HUES48 (cell line): Measurements from ENCODE around the gene ACO1.
A peak's percentile ranks its signal among the peaks of the same experiment; 100 is the strongest.
"Not testable (repeated sequence)": the region's sequence is repeated elsewhere in the genome, so short reads cannot be mapped to it uniquely, and the experiment has no call there.

Experiments used
- H3K27ac ChIP-seq: one replicate; pipeline ENCODE4 v1.7.0; 2013; ENCODE audit warnings: low read depth, low read length, inconsistent platforms
- H3K27me3 ChIP-seq: 2 replicates; pipeline ENCODE4 v1.6.1; 2013; ENCODE audit warnings: mild to moderate bottlenecking, low read length; ENCODE audit not compliant: control insufficient read depth, insufficient read depth
- H3K36me3 ChIP-seq: 2 replicates; pipeline ENCODE4 v1.6.1; 2013; ENCODE audit warnings: low read length; ENCODE audit not compliant: control insufficient read depth, insufficient read depth
- H3K4me1 ChIP-seq: 2 replicates; pipeline ENCODE4 v1.6.1; 2013; ENCODE audit warnings: mild to moderate bottlenecking, low read length; ENCODE audit not compliant: control insufficient read depth, insufficient read depth
- H3K4me3 ChIP-seq: 2 replicates; pipeline ENCODE4 v1.5.1; 2013; ENCODE audit warnings: mild to moderate bottlenecking, low read depth, low read length
- H3K9ac ChIP-seq: 2 replicates; pipeline ENCODE4 v1.6.1; 2013; ENCODE audit warnings: mild to moderate bottlenecking, low read depth, low read length, moderate library complexity
- H3K9me3 ChIP-seq: 2 replicates; pipeline ENCODE4 v1.6.1; 2013; ENCODE audit warnings: low read length; ENCODE audit not compliant: control insufficient read depth, insufficient read depth

Gene ACO1

GRCh38 chr9:32351845-32352244, 32.6 kb upstream of the ACO1 start:
- H3K4me3 ChIP-seq: no peak overlapping the region
- H3K4me1 ChIP-seq: peaks cover 8% of the 10 kb centered on the region
- H3K27me3 ChIP-seq: no peaks in the 10 kb centered on the region
- H3K9ac ChIP-seq: no peak overlapping the region
- H3K27ac ChIP-seq: peak overlapping the region; percentile 0
- H3K36me3 ChIP-seq: no peaks in the 10 kb centered on the region
- H3K9me3 ChIP-seq: no peaks in the 10 kb centered on the region

GRCh38 chr9:32353476-32353875, 31.0 kb upstream of the ACO1 start:
- not testable (repeated sequence) for H3K36me3 ChIP-seq, H3K9me3 ChIP-seq, H3K27me3 ChIP-seq, H3K9ac ChIP-seq, H3K27ac ChIP-seq, H3K4me3 ChIP-seq, H3K4me1 ChIP-seq

DNA sequence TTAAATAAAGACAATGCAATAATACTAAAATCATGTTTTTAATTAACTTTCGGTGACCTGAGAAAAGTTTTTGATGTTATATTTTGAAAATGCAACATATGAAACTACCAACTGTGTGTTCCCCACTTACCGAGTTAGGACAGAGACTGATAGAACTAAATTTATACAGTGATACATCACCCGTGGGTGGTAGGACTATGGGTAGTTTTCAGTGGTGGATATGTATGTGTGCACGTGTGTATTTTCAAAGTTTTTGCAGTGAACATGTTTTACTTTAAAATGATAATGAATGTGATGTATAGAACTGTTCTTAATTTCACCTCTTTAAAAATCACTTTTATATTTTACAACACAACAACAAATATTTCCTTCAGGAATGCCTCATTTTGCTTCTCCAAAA, 25.0 kb upstream of the ACO1 start:
- Histone ChIP-seq H3K9me3 (no peaks in the 10 kb centered on the region), H3K27ac (no peak overlapping the region), H3K4me3 (no peak overlapping the region), H3K4me1 (no peaks in the 10 kb centered on the region), H3K27me3 (no peaks in the 10 kb centered on the region), H3K9ac (no peak overlapping the region), H3K36me3 (no peaks in the 10 kb centered on the region)

- no peaks in the 10 kb centered on the region for H3K9me3 ChIP-seq
- no peak overlapping the region for H3K9ac ChIP-seq
- H3K27me3 ChIP-seq: no peaks in the 10 kb centered on the region
- no peak overlapping the region for H3K27ac ChIP-seq
- no peaks in the 10 kb centered on the region for H3K36me3 ChIP-seq
- no peaks in the 10 kb centered on the region for H3K4me1 ChIP-seq
- H3K4me3 ChIP-seq: no peak overlapping the region
Observed at GRCh38 chr9:32360983-32361673, 23.3 kb upstream of the ACO1 start.

DNA sequence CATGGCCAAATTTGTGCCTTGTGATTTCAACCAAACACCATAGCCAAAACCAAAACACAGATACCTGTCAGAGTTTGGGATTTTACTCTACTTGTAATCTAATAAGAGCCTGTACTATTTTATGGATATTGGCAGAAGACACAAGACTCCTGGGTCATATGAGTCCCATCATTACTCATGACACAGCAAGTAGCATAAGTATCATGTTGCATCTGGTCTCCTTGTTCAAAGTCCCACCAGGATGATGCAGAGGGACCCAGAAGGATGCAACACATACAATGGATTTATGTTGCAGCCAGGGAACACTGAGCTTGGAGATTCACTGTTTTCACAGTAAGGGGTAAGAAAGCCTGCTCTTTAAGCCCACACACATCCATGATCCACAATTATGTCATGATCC, 13.2 kb upstream of the ACO1 start:
- no peak overlapping the region for H3K9ac ChIP-seq
- H3K9me3 ChIP-seq: no peaks in the 10 kb centered on the region; the same call in 1 of the 2 replicates
- H3K27ac ChIP-seq: no peak overlapping the region
- H3K4me3 ChIP-seq: no peak overlapping the region
- H3K4me1 ChIP-seq: no peaks in the 10 kb centered on the region
- no peaks in the 10 kb centered on the region for H3K36me3 ChIP-seq
- no peaks in the 10 kb centered on the region for H3K27me3 ChIP-seq

DNA sequence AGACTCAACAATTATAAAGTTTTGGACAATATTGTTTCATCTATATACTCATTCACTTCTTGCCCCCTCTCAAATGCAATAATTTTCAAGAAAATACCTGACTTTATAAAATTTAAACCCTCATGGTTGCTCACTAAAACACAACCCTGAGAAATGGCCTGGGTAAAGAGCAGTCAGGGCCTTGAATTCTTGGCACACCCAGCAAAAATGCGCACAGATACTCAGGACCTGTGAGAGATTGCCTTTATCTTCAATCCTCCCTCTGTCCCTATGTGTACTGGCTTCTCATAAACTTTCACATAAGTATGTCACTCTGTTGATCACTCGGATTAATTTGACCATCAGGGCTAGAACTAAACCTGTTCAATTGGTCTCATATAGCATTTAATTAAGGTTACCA, 12.8 kb upstream of the ACO1 start:
- no peak overlapping the region for H3K9ac ChIP-seq
- H3K9me3 ChIP-seq: no peaks in the 10 kb centered on the region; the same call in 1 of the 2 replicates
- H3K4me3 ChIP-seq: no peak overlapping the region
- no peak overlapping the region for H3K27ac ChIP-seq
- no peaks in the 10 kb centered on the region for H3K27me3 ChIP-seq
- no peaks in the 10 kb centered on the region for H3K4me1 ChIP-seq
- H3K36me3 ChIP-seq: no peaks in the 10 kb centered on the region

GRCh38 chr9:32376285-32376684, 8.2 kb upstream of the ACO1 start:
- H3K4me3 ChIP-seq: no peak overlapping the region

DNA sequence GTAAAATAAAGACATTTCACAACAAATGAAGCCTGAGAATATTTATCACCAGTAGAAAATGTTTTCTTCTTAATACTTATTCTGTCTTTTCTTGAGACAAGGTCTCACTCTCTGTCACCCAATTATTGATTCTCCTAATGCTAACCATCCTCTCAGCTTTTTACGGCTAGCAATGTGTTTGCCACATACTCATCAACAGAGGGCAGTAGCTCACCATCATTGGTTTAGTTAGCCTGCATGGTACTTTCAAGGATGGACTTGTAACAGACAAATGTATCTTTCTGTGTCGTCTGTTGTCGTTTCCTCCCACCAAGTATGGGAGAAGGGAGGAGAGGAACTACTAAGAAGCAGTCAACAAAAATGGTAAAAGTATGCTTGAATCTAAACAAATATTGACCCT, 5.9 kb upstream of the ACO1 start:
- no peak overlapping the region for H3K9ac ChIP-seq
- H3K4me1 ChIP-seq: 0 out of 2 replicates have a peak, but pooled peaks cover 4% of the 10 kb centered on the region
- H3K9me3 ChIP-seq: no peaks in the 10 kb centered on the region
- no peak overlapping the region for H3K27ac ChIP-seq
- H3K4me3 ChIP-seq: no peak overlapping the region
- H3K27me3 ChIP-seq: peaks cover 15% of the 10 kb centered on the region
- no peaks in the 10 kb centered on the region for H3K36me3 ChIP-seq

More at GRCh38 chr9:32376285-32376684, 8.2 kb upstream of the ACO1 start:
- H3K4me1 ChIP-seq: 0 out of 2 replicates have a peak, but pooled peaks cover 3% of the 10 kb centered on the region
- no peak overlapping the region for H3K27ac ChIP-seq
- H3K9me3 ChIP-seq: no peaks in the 10 kb centered on the region
- no peaks in the 10 kb centered on the region; the same call in 1 of the 2 replicates for H3K27me3 ChIP-seq
- H3K36me3 ChIP-seq: no peaks in the 10 kb centered on the region
- H3K9ac ChIP-seq: no peak overlapping the region

DNA sequence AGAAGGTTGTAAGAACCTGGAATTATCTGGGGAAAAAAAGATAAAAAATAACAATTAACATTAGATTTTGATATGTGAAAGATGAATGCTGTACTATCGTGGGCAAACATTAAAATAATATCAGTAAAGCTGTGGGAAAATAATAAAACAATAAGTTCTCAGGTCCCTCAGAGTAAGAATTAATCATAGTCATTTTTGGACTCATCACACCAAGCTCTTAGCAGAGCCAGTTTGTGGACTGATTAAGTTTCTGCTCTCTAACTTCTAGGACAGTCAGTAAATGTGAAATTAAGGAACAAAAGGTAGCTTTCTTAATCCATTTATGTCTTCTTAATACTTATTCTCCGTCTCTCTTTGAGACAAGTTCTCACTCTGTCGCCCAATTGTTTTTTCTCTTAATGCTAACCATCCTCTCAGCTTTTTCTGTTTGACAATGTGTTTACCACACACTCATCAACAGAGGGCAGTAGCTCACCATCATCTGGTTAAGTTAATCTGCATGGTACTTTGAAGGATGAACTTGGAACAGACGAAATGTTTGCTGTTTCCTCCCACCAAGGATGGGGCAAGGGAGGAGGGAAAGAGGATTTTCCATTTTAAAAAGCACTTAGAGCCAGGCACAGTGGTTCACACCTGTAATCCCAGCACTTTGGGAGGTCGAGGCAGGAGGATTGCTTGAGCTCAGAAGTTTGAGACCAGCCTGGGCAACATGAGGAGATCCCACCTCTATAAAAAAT, 5.3 kb upstream of the ACO1 start:
- Histone ChIP-seq H3K36me3 (no peaks in the 10 kb centered on the region), H3K9me3 (no peaks in the 10 kb centered on the region), H3K27ac (no peak overlapping the region), H3K4me1 (0 out of 2 replicates have a peak, but pooled peaks cover 8% of the 10 kb centered on the region), H3K9ac (no peak overlapping the region), H3K4me3 (no peak overlapping the region), H3K27me3 (peaks cover 20% of the 10 kb centered on the region)

- Histone ChIP-seq H3K4me3 (no peak overlapping the region), H3K27me3 (peaks cover 20% of the 10 kb centered on the region), H3K4me1 (0 out of 2 replicates have a peak, but pooled peaks cover 8% of the 10 kb centered on the region), H3K9ac (no peak overlapping the region), H3K36me3 (no peaks in the 10 kb centered on the region), H3K27ac (no peak overlapping the region), H3K9me3 (no peaks in the 10 kb centered on the region)
Observed at GRCh38 chr9:32380944-32381343, 3.5 kb upstream of the ACO1 start.

GRCh38 chr9:32382565-32383320, 1.7 kb upstream of the ACO1 start:
- H3K36me3 ChIP-seq: no peaks in the 10 kb centered on the region
- H3K4me1 ChIP-seq: peaks cover 10% of the 10 kb centered on the region; the same call in 1 of the 2 replicates

More at GRCh38 chr9:32382565-32383320, 1.7 kb upstream of the ACO1 start:
- Histone ChIP-seq H3K27me3 (peaks cover 20% of the 10 kb centered on the region), H3K27ac (no peak overlapping the region), H3K9ac (no peak overlapping the region), H3K4me3 (no peak overlapping the region), H3K9me3 (no peaks in the 10 kb centered on the region)
